Activated naive CD4-positive, alpha-beta T cell treated with anti-CD3 and anti-CD28 coated beads for 36 hours (primary cell): Measurements from ENCODE around the gene FAAH. TPM values are rescaled to one million over a fixed set of nuclear protein-coding genes. Genes with fewer than 3 reads are reported as not detected.

Experiments used
- CTCF ChIA-PET: fragments of 350-600 bp; sonication (Branson Sonifier 250); formaldehyde crosslinking; loops from one replicate; lab custom pipeline; 2021; ENCODE audit warnings: antibody characterized with exemption; lab: Charles Lee
- DNase-seq: peaks from one replicate; pipeline ENCODE4 v3.0.0-alpha.2; 2020
- H3K27ac Mint-ChIP-seq: one replicate; pipeline ENCODE4 v1.8.0; 2021; ENCODE audit warnings: mild to moderate bottlenecking, mixed read lengths
- H3K27me3 Mint-ChIP-seq: one replicate; pipeline ENCODE4 v1.8.0; 2021; ENCODE audit warnings: low read depth, mixed read lengths
- H3K36me3 Mint-ChIP-seq: one replicate; pipeline ENCODE4 v1.8.0; 2021; ENCODE audit warnings: low read depth, mixed read lengths
- H3K4me1 Mint-ChIP-seq: one replicate; pipeline ENCODE4 v1.8.0; 2021; ENCODE audit warnings: low read depth, mixed read lengths
- H3K4me3 Mint-ChIP-seq: one replicate; pipeline ENCODE4 v1.8.0; 2021; ENCODE audit warnings: mild to moderate bottlenecking, moderate library complexity, mixed read lengths
- H3K9me3 Mint-ChIP-seq: one replicate; pipeline ENCODE4 v1.8.0; 2021; ENCODE audit warnings: mixed read lengths
- intact Hi-C: fragments of 100-400 bp; cut with micrococcal nuclease; formaldehyde crosslinking; loops from one replicate; pipeline ENCODE4 v1.15.1; 2023
- total RNA-seq, 2 experiments: library from RNA; stranded (reverse); gene quantifications; one replicate each; pipeline ENCODE4 v1.2.3, GENCODE V29; 2021

FAAH gene
- total RNA-seq, 2 experiments from 2014 or later, result 3.8 to 4.8 TPM

- intact Hi-C loops, result no loop called here
- H3K9me3 Mint-ChIP-seq, result no peaks in the 10 kb centered on the region
- H3K4me3 Mint-ChIP-seq, result no peak overlapping the region
- peaks cover 7% of the 10 kb centered on the region for H3K27me3 Mint-ChIP-seq
- H3K27ac Mint-ChIP-seq, result no peak overlapping the region
- H3K4me1 Mint-ChIP-seq, result no peaks in the 10 kb centered on the region
- H3K36me3 Mint-ChIP-seq, result no peaks in the 10 kb centered on the region
- DNase-seq, result no peak
- CTCF ChIA-PET, result interaction anchor here (2.5 kb wide), 1 partner anchor 15 kb away, joined by 8 read pairs; no protein-coding TSS in a partner anchor
Observed at GRCh38 chr1:46427541-46427940, 33.4 kb downstream of the FAAH start.

GRCh38 chr1:46429436-46429835 is 35.3 kb downstream of the FAAH start:
- CTCF ChIA-PET, result no interaction called here
- Mint-ChIP-seq H3K27me3 (peaks cover 7% of the 10 kb centered on the region), H3K27ac (no peak overlapping the region), H3K4me1 (no peaks in the 10 kb centered on the region), H3K36me3 (no peaks in the 10 kb centered on the region), H3K9me3 (no peaks in the 10 kb centered on the region), H3K4me3 (no peak overlapping the region)
- intact Hi-C loops, result no loop called here
- DNase-seq, result no peak

DNA sequence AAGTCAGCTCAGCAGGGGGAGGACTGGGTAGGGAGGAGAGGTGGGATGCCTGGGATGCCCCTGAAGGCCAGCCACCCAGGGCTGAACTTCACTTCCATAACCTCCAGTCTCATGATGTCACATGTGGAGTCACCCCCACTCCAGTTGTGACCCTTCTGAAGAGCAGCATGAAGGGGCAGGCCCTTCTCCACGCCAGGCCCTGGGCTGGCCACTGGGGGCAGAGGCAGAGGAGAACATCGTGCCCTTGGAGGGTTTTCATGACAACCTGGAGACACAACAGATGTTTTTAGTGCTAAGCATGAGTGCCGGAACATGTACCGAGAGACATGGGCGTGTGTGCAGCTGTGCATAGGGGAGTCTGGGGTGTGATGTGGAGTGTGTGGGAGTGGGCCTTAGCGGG is 37.6 kb downstream of the FAAH start:
- Mint-ChIP-seq H3K9me3 (no peaks in the 10 kb centered on the region), H3K4me3 (no peak overlapping the region), H3K27me3 (no peaks in the 10 kb centered on the region), H3K27ac (no peak overlapping the region), H3K36me3 (no peaks in the 10 kb centered on the region), H3K4me1 (no peaks in the 10 kb centered on the region)
- intact Hi-C loops, result no loop called here
- DNase-seq, result no peak
- CTCF ChIA-PET, result interaction anchor here (0.6 kb wide), 2 partner anchors 10 to 25 kb away, joined by 3 to 6 read pairs; no protein-coding TSS in a partner anchor

DNA sequence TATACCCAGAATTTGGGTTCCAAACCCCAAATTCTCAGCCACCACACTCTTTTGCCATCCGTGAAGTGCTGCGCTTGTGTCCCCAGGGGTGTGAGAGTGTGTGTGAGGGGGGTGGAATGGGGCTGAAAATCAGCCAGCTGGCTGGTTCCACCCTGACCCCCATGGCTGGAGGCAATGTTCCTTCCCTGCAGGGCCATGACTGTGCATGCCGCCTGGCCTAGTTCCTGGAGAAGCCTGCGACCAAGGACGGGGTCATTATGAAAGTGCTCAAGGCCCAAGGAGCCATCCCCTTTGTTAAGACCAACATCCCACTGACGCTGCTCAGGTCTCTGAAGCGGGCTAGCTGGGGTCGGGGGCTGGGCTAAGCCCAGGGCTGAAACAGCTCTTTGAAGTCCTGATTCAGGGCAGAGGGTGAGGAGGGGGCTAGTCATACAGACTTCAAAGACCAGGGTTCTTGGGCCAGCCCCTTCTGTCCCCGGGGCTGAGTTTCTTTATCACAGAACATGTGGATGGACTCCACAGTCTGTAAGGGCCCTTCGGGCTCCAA is 38.7 kb downstream of the FAAH start:
- H3K4me3 Mint-ChIP-seq, result no peak overlapping the region
- H3K27ac Mint-ChIP-seq, result no peak overlapping the region
- intact Hi-C loops, result no loop called here
- no peaks in the 10 kb centered on the region for H3K9me3 Mint-ChIP-seq
- DNase-seq, result no peak
- CTCF ChIA-PET, result interaction anchor here (1.4 to 1.5 kb wide), 2 partner anchors 9 to 14 kb away, joined by 6 read pairs; no protein-coding TSS in a partner anchor
- no peaks in the 10 kb centered on the region for H3K36me3 Mint-ChIP-seq
- no peaks in the 10 kb centered on the region for H3K4me1 Mint-ChIP-seq
- H3K27me3 Mint-ChIP-seq, result no peaks in the 10 kb centered on the region

GRCh38 chr1:46434358-46434757 is 40.2 kb downstream of the FAAH start:
- CTCF ChIA-PET, result interaction anchor here (0.5 to 1.8 kb wide), 4 partner anchors 8 to 58 kb away, joined by 3 to 8 read pairs (median 5); no protein-coding TSS in a partner anchor
- intact Hi-C loops, result no loop called here
- Mint-ChIP-seq H3K27me3 (no peaks in the 10 kb centered on the region), H3K4me3 (no peak overlapping the region), H3K4me1 (no peaks in the 10 kb centered on the region), H3K9me3 (no peaks in the 10 kb centered on the region), H3K27ac (no peak overlapping the region), H3K36me3 (no peaks in the 10 kb centered on the region)
- DNase-seq, result no peak

- intact Hi-C loops, result no loop called here
- Mint-ChIP-seq H3K27me3 (no peaks in the 10 kb centered on the region), H3K36me3 (no peaks in the 10 kb centered on the region), H3K4me3 (no peak overlapping the region), H3K9me3 (no peaks in the 10 kb centered on the region), H3K4me1 (no peaks in the 10 kb centered on the region), H3K27ac (no peak overlapping the region)
- no peak for DNase-seq
- CTCF ChIA-PET, result interaction anchor here (0.7 to 1.5 kb wide), 2 partner anchors 92 to 848 kb away, joined by 3 to 5 read pairs; no protein-coding TSS in a partner anchor
Observed at GRCh38 chr1:46436844-46437243, 42.7 kb downstream of the FAAH start.

- no peaks in the 10 kb centered on the region for H3K36me3 Mint-ChIP-seq
- CTCF ChIA-PET, result interaction anchor here (1.0 to 1.5 kb wide), 2 partner anchors 91 to 111 kb away, joined by 3 to 5 read pairs; no protein-coding TSS in a partner anchor
- H3K4me1 Mint-ChIP-seq, result peaks cover 6% of the 10 kb centered on the region
Observed at GRCh38 chr1:46437723-46438122, 43.6 kb downstream of the FAAH start.

GRCh38 chr1:46438346-46438745 is 44.2 kb downstream of the FAAH start:
- Mint-ChIP-seq H3K4me3 (no peak overlapping the region), H3K27me3 (no peaks in the 10 kb centered on the region), H3K4me1 (peaks cover 9% of the 10 kb centered on the region), H3K36me3 (no peaks in the 10 kb centered on the region), H3K27ac (no peak overlapping the region), H3K9me3 (no peaks in the 10 kb centered on the region)
- intact Hi-C loops, result no loop called here
- CTCF ChIA-PET, result interaction anchor here (0.7 to 1.9 kb wide), 3 partner anchors 9 to 199 kb away, joined by 3 to 9 read pairs (median 4); no protein-coding TSS in a partner anchor
- no peak for DNase-seq

More at GRCh38 chr1:46437723-46438122, 43.6 kb downstream of the FAAH start:
- H3K27ac Mint-ChIP-seq, result no peak overlapping the region
- no peaks in the 10 kb centered on the region for H3K9me3 Mint-ChIP-seq
- H3K27me3 Mint-ChIP-seq, result no peaks in the 10 kb centered on the region
- intact Hi-C loops, result no loop called here
- H3K4me3 Mint-ChIP-seq, result no peak overlapping the region
- DNase-seq, result no peak

- H3K9me3 Mint-ChIP-seq, result no peaks in the 10 kb centered on the region
- intact Hi-C loops, result no loop called here
- H3K4me3 Mint-ChIP-seq, result no peak overlapping the region
- no peak for DNase-seq
- H3K36me3 Mint-ChIP-seq, result no peaks in the 10 kb centered on the region
- peaks cover 10% of the 10 kb centered on the region for H3K4me1 Mint-ChIP-seq
- H3K27me3 Mint-ChIP-seq, result no peaks in the 10 kb centered on the region
- CTCF ChIA-PET, result interaction anchor here (0.8 to 4.2 kb wide), 3 partner anchors 16 to 89 kb away, joined by 3 to 20 read pairs (median 6); no protein-coding TSS in a partner anchor
- H3K27ac Mint-ChIP-seq, result no peak overlapping the region
Observed at GRCh38 chr1:46440478-46440877, 46.4 kb downstream of the FAAH start.

DNA sequence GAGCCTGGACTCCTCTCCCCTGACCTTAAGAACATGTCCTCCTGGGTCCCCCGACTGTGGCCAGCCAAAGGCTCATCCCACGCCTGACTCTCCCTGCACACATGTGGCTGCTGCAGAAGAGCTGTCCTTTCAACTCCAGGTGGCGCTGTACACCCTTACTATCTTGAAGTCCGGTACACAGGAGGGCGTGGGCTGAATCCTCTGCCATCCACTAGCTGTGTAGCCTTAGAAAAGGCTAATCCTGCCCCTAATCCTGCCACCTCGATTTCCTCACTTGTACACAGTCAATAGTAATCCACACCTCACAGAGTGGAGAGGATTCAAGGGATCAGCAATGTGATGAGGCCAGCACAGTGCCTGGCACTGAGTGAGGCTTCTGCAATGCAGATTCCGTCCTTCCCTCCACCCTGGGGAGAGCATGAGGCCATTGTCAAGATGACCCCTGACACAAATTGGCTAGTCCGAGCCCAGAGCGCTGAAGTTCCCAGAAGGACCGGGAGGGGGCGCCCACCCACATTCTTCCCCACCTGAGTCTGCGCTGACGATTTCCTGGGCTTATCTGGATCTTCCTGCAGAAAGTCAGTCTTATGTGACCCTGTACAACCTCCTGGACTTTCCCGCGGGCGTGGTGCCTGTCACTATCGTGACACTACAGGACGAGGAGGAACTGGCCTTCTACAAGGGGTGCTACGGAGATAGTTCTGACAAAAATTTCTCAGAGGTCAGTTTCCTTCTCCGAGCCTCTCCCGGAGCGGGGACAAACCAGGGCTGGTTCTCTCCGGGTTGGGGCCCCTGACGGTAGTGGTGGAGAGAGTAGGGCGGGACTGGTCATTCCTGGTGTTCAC is 48.4 kb downstream of the FAAH start:
- CTCF ChIA-PET, result interaction anchor here (0.6 to 4.2 kb wide), 19 partner anchors 8 to 148 kb away, joined by 3 to 20 read pairs (median 3); a partner anchor contains a TSS

GRCh38 chr1:46444466-46444865 is 50.3 kb downstream of the FAAH start:
- Mint-ChIP-seq H3K4me1 (peaks cover 27% of the 10 kb centered on the region), H3K9me3 (no peaks in the 10 kb centered on the region), H3K27ac (no peak overlapping the region), H3K27me3 (peaks cover 29% of the 10 kb centered on the region), H3K36me3 (no peaks in the 10 kb centered on the region), H3K4me3 (no peak overlapping the region)
- no peak for DNase-seq
- intact Hi-C loops, result no loop called here
- CTCF ChIA-PET, result interaction anchor here (0.8 to 8.9 kb wide), 5 partner anchors 25 to 84 kb away, joined by 3 to 128 read pairs (median 4); no protein-coding TSS in a partner anchor

More for the DNA sequence above, 48.4 kb downstream of the FAAH start:
- peak overlapping the region; percentile 84 for H3K4me3 Mint-ChIP-seq
- H3K36me3 Mint-ChIP-seq, result no peaks in the 10 kb centered on the region
- intact Hi-C loops, result loop anchor here (1.0 to 2.0 kb wide), 4 partner anchors 35 to 106 kb away; no protein-coding TSS in a partner anchor
- H3K4me1 Mint-ChIP-seq, result peaks cover 18% of the 10 kb centered on the region
- H3K9me3 Mint-ChIP-seq, result no peaks in the 10 kb centered on the region
- peak; percentile 85 for DNase-seq
- H3K27me3 Mint-ChIP-seq, result peaks cover 12% of the 10 kb centered on the region
- H3K27ac Mint-ChIP-seq, result peak overlapping the region; percentile 65

DNA sequence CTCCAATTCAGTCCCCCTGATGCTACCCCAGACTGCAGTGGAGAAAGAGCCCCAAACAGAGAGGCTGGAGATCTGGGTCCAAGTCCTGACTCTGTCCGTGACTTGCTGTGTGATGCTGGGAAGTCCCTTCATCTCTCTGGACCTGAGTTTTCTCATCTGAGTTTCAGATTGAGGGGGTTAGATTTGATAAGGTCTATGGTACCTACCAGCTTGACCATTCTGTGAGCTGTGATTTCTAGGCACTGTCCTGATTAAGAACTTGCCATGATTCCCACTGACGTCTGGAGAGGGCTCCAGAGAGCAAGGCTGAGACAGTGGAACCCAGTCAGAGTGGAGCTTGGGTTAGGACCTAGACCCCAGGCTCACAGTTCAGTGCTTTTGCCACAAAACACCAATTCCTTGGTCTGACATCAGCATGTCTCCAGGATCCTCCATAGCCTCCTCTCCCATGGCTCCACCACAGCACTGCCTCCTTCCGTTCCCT is 51.7 kb downstream of the FAAH start:
- Mint-ChIP-seq H3K27ac (no peak overlapping the region), H3K9me3 (no peaks in the 10 kb centered on the region), H3K4me1 (peaks cover 27% of the 10 kb centered on the region), H3K27me3 (peaks cover 37% of the 10 kb centered on the region), H3K4me3 (no peak overlapping the region), H3K36me3 (no peaks in the 10 kb centered on the region)
- CTCF ChIA-PET, result interaction anchor here (0.6 to 8.9 kb wide), 9 partner anchors 12 to 102 kb away, joined by 3 to 128 read pairs (median 4); a partner anchor contains a TSS
- DNase-seq, result no peak
- intact Hi-C loops, result no loop called here
